HepG2 (cell line): ENCODE data around the gene SLC22A12.

Experiments used
- ATF1 ChIP-seq: IDR thresholded peaks from 2 replicates; pipeline ENCODE4 v1.6.1; 2016; ENCODE audit warnings: mild to moderate bottlenecking, control low read depth
- RXRA ChIP-seq: sonication (generic); formaldehyde crosslinking; IDR thresholded peaks from 2 replicates; pipeline ENCODE4 v1.5.1; 2020; ENCODE audit warnings: missing genetic modification reagents
- SMAD3 ChIP-seq: sonication (generic); formaldehyde crosslinking; IDR thresholded peaks from 2 replicates; pipeline ENCODE4 v1.4.0; 2020; ENCODE audit warnings: missing genetic modification reagents
- ZNF280B ChIP-seq: sonication (generic); formaldehyde crosslinking; IDR thresholded peaks from 2 replicates; pipeline ENCODE4 v1.5.0; 2020; ENCODE audit warnings: missing genetic modification reagents, mild to moderate bottlenecking, borderline replicate concordance

GRCh38 chr11:64592234-64592615 is 1.2 kb downstream of the SLC22A12 start:
- TF ChIP-seq ZNF280B (CRISPR knock-in tag), result no peak
- TF ChIP-seq RXRA (CRISPR knock-in tag), result no peak
- no peak for TF ChIP-seq SMAD3 (CRISPR knock-in tag)
- no peak for TF ChIP-seq ATF1 (CRISPR knock-in tag)
